Naive thymus-derived CD4-positive, alpha-beta T cell (primary cell): ENCODE data around the gene TLX1. TPM values are rescaled to one million over a fixed set of nuclear protein-coding genes. Genes with fewer than 3 reads are reported as not detected.

Source experiments
- ATAC-seq: fragments of 150-1000 bp; cut with Tn5 transposase; 2 replicates; pipeline ENCODE4 v1.10.0; 2021; ENCODE audit warnings: mild to moderate bottlenecking, moderate library complexity
- CTCF ChIA-PET: fragments of 350-600 bp; sonication (Branson Sonifier 250); formaldehyde crosslinking; loops from one replicate; lab custom pipeline; 2021; ENCODE audit warnings: antibody characterized with exemption; lab: Charles Lee
- POLR2A ChIA-PET: fragments of 350-600 bp; sonication (Branson Sonifier 250); formaldehyde crosslinking; loops from one replicate; lab custom pipeline; 2021; ENCODE audit warnings: antibody characterized with exemption, inconsistent platforms; lab: Charles Lee
- DNase-seq, 9 donors: peaks; one replicate each; pipeline versions ENCODE4 v3.0.0 to v3.0.0-alpha.2; 2020 to 2022; ENCODE audit warnings: mixed read lengths in 1 of 9
- H3K27ac ChIP-seq: one replicate; pipeline ENCODE4 v1.7.0; 2013; ENCODE audit warnings: mild to moderate bottlenecking, low read depth, low read length, moderate library complexity
- H3K27me3 ChIP-seq, 2 donors: one replicate each; pipeline ENCODE4 v1.7.0; 2013; ENCODE audit warnings: low read length in 2 of 2, mild to moderate bottlenecking in 2 of 2, moderate library complexity in 2 of 2; ENCODE audit not compliant: control insufficient read depth in 2 of 2, insufficient read depth in 2 of 2
- H3K36me3 ChIP-seq, 3 experiments: 1 replicate in 2 of 3; 2 replicates in 1 of 3; pipeline ENCODE4 v1.7.0; 2013; ENCODE audit warnings: low read length in 3 of 3, mild to moderate bottlenecking in 3 of 3, moderate library complexity in 1 of 3; ENCODE audit not compliant: insufficient read depth in 3 of 3, control insufficient read depth in 2 of 3
- H3K4me1 ChIP-seq, 2 donors: one replicate each; pipeline ENCODE4 v1.7.0; 2013; ENCODE audit warnings: low read length in 2 of 2, mild to moderate bottlenecking in 2 of 2, moderate library complexity in 1 of 2; ENCODE audit not compliant: control insufficient read depth in 2 of 2, insufficient read depth in 2 of 2
- H3K4me3 ChIP-seq: 2 replicates; pipeline ENCODE4 v1.7.0; 2013; ENCODE audit warnings: mild to moderate bottlenecking, low read length
- H3K9me3 ChIP-seq, 3 experiments: 1 replicate in 2 of 3; 2 replicates in 1 of 3; pipeline ENCODE4 v1.7.0; 2013; ENCODE audit warnings: low read length in 3 of 3; ENCODE audit not compliant: control insufficient read depth in 2 of 3
- H3K27ac Mint-ChIP-seq, 9 donors: one replicate each; pipeline ENCODE4 v1.8.0; 2020 to 2022; ENCODE audit warnings: mixed read lengths in 9 of 9, mild to moderate bottlenecking in 8 of 9, moderate library complexity in 5 of 9, inconsistent platforms in 2 of 9
- H3K27me3 Mint-ChIP-seq, 5 donors: one replicate each; pipeline ENCODE4 v1.8.0; 2021 to 2022; ENCODE audit warnings: mixed read lengths in 5 of 5, mild to moderate bottlenecking in 1 of 5
- H3K36me3 Mint-ChIP-seq, 5 donors: one replicate each; pipeline ENCODE4 v1.8.0; 2020 to 2022; ENCODE audit warnings: mixed read lengths in 5 of 5, mild to moderate bottlenecking in 3 of 5, inconsistent platforms in 1 of 5
- H3K4me1 Mint-ChIP-seq, 7 donors: one replicate each; pipeline ENCODE4 v1.8.0; 2020 to 2022; ENCODE audit warnings: mixed read lengths in 7 of 7, mild to moderate bottlenecking in 3 of 7, inconsistent platforms in 1 of 7
- H3K4me3 Mint-ChIP-seq, 10 donors: one replicate each; pipeline ENCODE4 v1.8.0; 2020 to 2022; ENCODE audit warnings: mild to moderate bottlenecking in 10 of 10, mixed read lengths in 10 of 10, moderate library complexity in 6 of 10, inconsistent platforms in 2 of 10
- H3K9me3 Mint-ChIP-seq, 11 donors: one replicate each; pipeline ENCODE4 v1.8.0; 2020 to 2022; ENCODE audit warnings: mixed read lengths in 11 of 11, mild to moderate bottlenecking in 4 of 11, inconsistent platforms in 1 of 11, moderate library complexity in 1 of 11
- intact Hi-C, 2 donors: fragments of 100-400 bp; cut with micrococcal nuclease; formaldehyde crosslinking; loops; one replicate each; pipeline ENCODE4 v1.15.1; 2023
- polyA plus RNA-seq, 2 donors: library from polyadenylated mRNA; unstranded; fragments of 300-500 nt; fragmentation: Illumina TruSeq; gene quantifications; one replicate each; pipeline ENCODE4 v1.2.3, GENCODE V29; 2021
- total RNA-seq, 6 experiments: library from RNA in 5 of 6; stranded (reverse) in 5 of 6; gene quantifications; 1 replicate in 5 of 6; 2 replicates in 1 of 6; pipeline ENCODE4 v1.2.3 and lab custom pipeline; 2021 to 2026

The TLX1 gene
- total and polyA plus RNA-seq, 7 experiments from 2014 or later = not detected

- Mint-ChIP-seq H3K27ac (no peak overlapping the region), H3K4me1 (peaks cover 0 to 4% (median 0%) of the 10 kb centered on the region in 7 donors), H3K27me3 (peaks cover 24 to 58% (median 46%) of the 10 kb centered on the region in 5 donors), H3K36me3 (no peaks in the 10 kb centered on the region), H3K4me3 (no peak overlapping the region), H3K9me3 (no peaks in the 10 kb centered on the region)
- Histone ChIP-seq H3K27ac (no peak overlapping the region), H3K4me3 (no peak overlapping the region), H3K9me3 (no peaks in the 10 kb centered on the region), H3K36me3 (no peaks in the 10 kb centered on the region), H3K4me1 (peaks cover 3 to 4% of the 10 kb centered on the region in 2 donors), H3K27me3 (peaks cover 0 to 5% of the 10 kb centered on the region in 2 donors)
- DNase-seq (no peak), ATAC-seq (no peak)
- ChIA-PET CTCF (interaction anchor here (0.5 to 10.3 kb wide), 11 partner anchors 8 to 62 kb away, joined by 3 to 204 read pairs (median 5); no protein-coding TSS in a partner anchor), POLR2A (interaction anchor here (0.7 kb wide), 1 partner anchor 44 kb away, joined by 3 read pairs; no protein-coding TSS in a partner anchor)
- intact Hi-C loops = no loop called here
Observed at GRCh38 chr10:101096378-101096777, 34.7 kb upstream of the TLX1 start.

GRCh38 chr10:101097881-101098280, 33.2 kb upstream of the TLX1 start:
- no peak overlapping the region for H3K4me3 Mint-ChIP-seq
- POLR2A ChIA-PET = interaction anchor here (1.0 kb wide), 1 partner anchor 44 kb away, joined by 4 read pairs; no protein-coding TSS in a partner anchor
- Histone ChIP-seq H3K27me3 (peaks cover 0 to 5% of the 10 kb centered on the region in 2 donors), H3K36me3 (no peaks in the 10 kb centered on the region), H3K4me3 (no peak overlapping the region), H3K4me1 (peaks cover 3 to 4% of the 10 kb centered on the region in 2 donors), H3K27ac (no peak overlapping the region), H3K9me3 (no peaks in the 10 kb centered on the region)
- no peak for DNase-seq
- intact Hi-C loops = no loop called here
- H3K4me1 Mint-ChIP-seq = peaks cover 0 to 4% (median 0%) of the 10 kb centered on the region in 7 donors
- CTCF ChIA-PET = interaction anchor here (1.1 to 10.3 kb wide), 2 partner anchors 44 to 51 kb away, joined by 3 to 204 read pairs; no protein-coding TSS in a partner anchor
- ATAC-seq = no peak
- no peaks in the 10 kb centered on the region for H3K9me3 Mint-ChIP-seq
- peaks cover 22 to 62% (median 45%) of the 10 kb centered on the region in 5 donors for H3K27me3 Mint-ChIP-seq
- no peak overlapping the region for H3K27ac Mint-ChIP-seq
- H3K36me3 Mint-ChIP-seq = no peaks in the 10 kb centered on the region

GRCh38 chr10:101099901-101100300, 31.2 kb upstream of the TLX1 start:
- intact Hi-C loops = no loop called here
- POLR2A ChIA-PET = no interaction called here
- H3K27me3 Mint-ChIP-seq = peaks cover 25 to 70% (median 48%) of the 10 kb centered on the region in 5 donors
- ATAC-seq (no peak), DNase-seq (no peak)
- H3K27ac Mint-ChIP-seq = no peak overlapping the region
- Histone ChIP-seq H3K36me3 (no peaks in the 10 kb centered on the region), H3K4me3 (no peak overlapping the region), H3K27me3 (peaks cover 0 to 5% of the 10 kb centered on the region in 2 donors), H3K9me3 (no peaks in the 10 kb centered on the region), H3K27ac (no peak overlapping the region), H3K4me1 (peaks cover 3 to 4% of the 10 kb centered on the region in 2 donors)
- no peak overlapping the region for H3K4me3 Mint-ChIP-seq
- H3K4me1 Mint-ChIP-seq = peaks cover 0 to 4% (median 0%) of the 10 kb centered on the region in 7 donors
- no peaks in the 10 kb centered on the region for H3K9me3 Mint-ChIP-seq
- no peaks in the 10 kb centered on the region for H3K36me3 Mint-ChIP-seq
- CTCF ChIA-PET = interaction anchor here (2.8 to 10.3 kb wide), 2 partner anchors 42 kb away, joined by 21 to 204 read pairs; no protein-coding TSS in a partner anchor

- H3K27ac ChIP-seq = no peak overlapping the region
- peaks cover 30 to 65% (median 44%) of the 10 kb centered on the region in 5 donors for H3K27me3 Mint-ChIP-seq
- peaks cover 0 to 2% of the 10 kb centered on the region in 2 donors for H3K27me3 ChIP-seq
- H3K27ac Mint-ChIP-seq = no peak overlapping the region
- ChIA-PET CTCF (interaction anchor here (0.6 to 2.8 kb wide), 3 partner anchors 40 to 484 kb away, joined by 3 to 21 read pairs (median 3); no protein-coding TSS in a partner anchor), POLR2A (interaction anchor here (1.1 kb wide), 1 partner anchor 40 kb away, joined by 3 read pairs; no protein-coding TSS in a partner anchor)
- no peaks in the 10 kb centered on the region for H3K4me1 Mint-ChIP-seq
- intact Hi-C loops = no loop called here
- H3K9me3 Mint-ChIP-seq = no peaks in the 10 kb centered on the region
- no peaks in the 10 kb centered on the region for H3K9me3 ChIP-seq
- ATAC-seq = no peak
- DNase-seq = no peak
- H3K4me3 Mint-ChIP-seq = no peak overlapping the region
- no peaks in the 10 kb centered on the region for H3K36me3 ChIP-seq
- H3K36me3 Mint-ChIP-seq = no peaks in the 10 kb centered on the region
- no peak overlapping the region for H3K4me3 ChIP-seq
- H3K4me1 ChIP-seq = no peaks in the 10 kb centered on the region
Observed at GRCh38 chr10:101101372-101101881, 29.7 kb upstream of the TLX1 start.

- intact Hi-C loops = no loop called here
- no peaks in the 10 kb centered on the region for H3K27me3 ChIP-seq
- Mint-ChIP-seq H3K27ac (no peak overlapping the region), H3K4me3 (no peak overlapping the region), H3K9me3 (no peaks in the 10 kb centered on the region), H3K4me1 (no peaks in the 10 kb centered on the region), H3K36me3 (no peaks in the 10 kb centered on the region), H3K27me3 (peaks cover 37 to 65% (median 49%) of the 10 kb centered on the region in 5 donors)
- POLR2A ChIA-PET = no interaction called here
- H3K27ac ChIP-seq = no peak overlapping the region
- CTCF ChIA-PET = interaction anchor here (0.6 to 2.7 kb wide), 2 partner anchors 38 to 299 kb away, joined by 3 to 11 read pairs; no protein-coding TSS in a partner anchor
- no peak for ATAC-seq
- H3K4me3 ChIP-seq = no peak overlapping the region
- H3K4me1 ChIP-seq = no peaks in the 10 kb centered on the region
- H3K9me3 ChIP-seq = no peaks in the 10 kb centered on the region
- no peak for DNase-seq
- H3K36me3 ChIP-seq = no peaks in the 10 kb centered on the region
Observed at GRCh38 chr10:101103430-101103829, 27.7 kb upstream of the TLX1 start.

- Mint-ChIP-seq H3K27me3 (peaks cover 33 to 52% (median 37%) of the 10 kb centered on the region in 5 donors), H3K36me3 (no peaks in the 10 kb centered on the region), H3K27ac (no peak overlapping the region), H3K4me3 (no peak overlapping the region), H3K9me3 (no peaks in the 10 kb centered on the region), H3K4me1 (no peaks in the 10 kb centered on the region)
- DNase-seq (no peak), ATAC-seq (no peak)
- no peaks in the 10 kb centered on the region for H3K9me3 ChIP-seq
- ChIA-PET CTCF (interaction anchor here (1.2 kb wide), 1 partner anchor 10 kb away, joined by 4 read pairs; no protein-coding TSS in a partner anchor), POLR2A (no interaction called here)
- H3K4me1 ChIP-seq = no peaks in the 10 kb centered on the region
- no peak overlapping the region for H3K4me3 ChIP-seq
- H3K36me3 ChIP-seq = no peaks in the 10 kb centered on the region
- H3K27me3 ChIP-seq = no peaks in the 10 kb centered on the region
- no peak overlapping the region for H3K27ac ChIP-seq
- intact Hi-C loops = no loop called here
Observed at GRCh38 chr10:101106351-101106750, 24.7 kb upstream of the TLX1 start.
